ENCODE data around the gene SAMD4B. TPM values are rescaled to one million over a fixed set of nuclear protein-coding genes. Genes with fewer than 3 reads are reported as not detected.
A peak's percentile ranks its signal among the peaks of the same experiment; 100 is the strongest.

The SAMD4B gene
- total RNA-seq, 1 experiment from 2014 or later, result 135 TPM

- no CpG with 5 or more reads among the region's 20 CpGs for WGBS (ENCODE audit: extremely low coverage, insufficient read length, low lambda C conversion rate)
- Histone ChIP-seq H2BK15ac (ENCODE audit: low read depth, low read length) (no peak overlapping the region), H3K4me2 (ENCODE audit: insufficient read depth, insufficient read length, low read length) (peak overlapping the region; percentile 78), H3T11ph (ENCODE audit: low read length) (no peak overlapping the region), H4K5ac (ENCODE audit: insufficient read length, low read depth, low read length) (no peak overlapping the region), H2AK5ac (ENCODE audit: insufficient read length, low read length) (no peak overlapping the region), H3K14ac (ENCODE audit: insufficient read depth, low read length) (no peak overlapping the region), H2BK12ac (ENCODE audit: insufficient read length, low read depth, low read length) (no peak overlapping the region), H3K79me1 (ENCODE audit: insufficient read depth, low read depth, low read length, poor library complexity, severe bottlenecking) (no peaks in the 10 kb centered on the region), H4K20me1 (ENCODE audit: control insufficient read depth, insufficient read depth, insufficient read length) (peaks cover 2% of the 10 kb centered on the region), H3K23ac (ENCODE audit: insufficient read length, low read depth, low read length) (no peak overlapping the region), H3K56ac (ENCODE audit: insufficient read length, low read depth, low read length) (no peak overlapping the region), H2AFZ (ENCODE audit: low read length) (no peak overlapping the region), H3K27ac (ENCODE audit: insufficient read length, low read depth, low read length) (no peak overlapping the region), H4K91ac (ENCODE audit: insufficient read length, low read depth, low read length) (no peak overlapping the region), H2BK5ac (ENCODE audit: insufficient read length, low read length) (no peak overlapping the region), H3K79me2 (ENCODE audit: insufficient read depth, low read length) (peaks cover 3% of the 10 kb centered on the region; the same call in 1 of the 2 replicates), H3K27me3 (ENCODE audit: insufficient read depth, low read length) (no peaks in the 10 kb centered on the region), H3K4me1 (ENCODE audit: insufficient read depth, low read length) (peaks cover 6% of the 10 kb centered on the region; the same call in 1 of the 2 replicates), H2BK120ac (ENCODE audit: low read depth, low read length, poor library complexity, severe bottlenecking) (no peak overlapping the region), H3K9me3 (ENCODE audit: control insufficient read depth, low read depth, low read length) (no peaks in the 10 kb centered on the region), H3K9ac (ENCODE audit: extremely low read depth, insufficient read length, low read length) (no peak overlapping the region), H3K4ac (ENCODE audit: low read depth, low read length) (no peak overlapping the region), H3K18ac (ENCODE audit: insufficient read length, low read depth, low read length) (no peak overlapping the region), H2BK20ac (ENCODE audit: low read depth, low read length, poor library complexity, severe bottlenecking) (no peak overlapping the region), H3K23me2 (ENCODE audit: insufficient read length, low read depth, low read length, poor library complexity, severe bottlenecking) (peaks cover 18% of the 10 kb centered on the region), H4K8ac (replicated peaks; ENCODE audit: insufficient read length, low read depth, low read length) (no peak overlapping the region)
- no peak for TF ChIP-seq CTCF (conservative IDR thresholded peaks at IDR 0.05)
- Mint-ChIP-seq H3K36me3 (ENCODE audit: insufficient read depth in 1 of 3, low read depth in 3 of 3) (peaks cover 8 to 13% (median 12%) of the 10 kb centered on the region in 3 experiments), H3K27ac (peak overlapping the region; percentile 87 to 98 (median 96); a peak in 5 of 7 replicates), H3K4me1 (peaks cover 37 to 51% of the 10 kb centered on the region in 2 experiments), H3K4me3 (peak overlapping the region; percentile 78 to 92), H3K9me3 (no peaks in the 10 kb centered on the region; a peak in 1 of 5 replicates), H3K27me3 (ENCODE audit: low read depth) (peaks cover 1% of the 10 kb centered on the region; the same call in 1 of the 2 replicates)
- no peak for DNase-seq
These were observed 66.4 kb downstream of the SAMD4B start for GRCh38 chr19:39408392-39409207.
